Ramos (cell line): ENCODE results near the gene EML6.

Experiments
- in situ Hi-C: fragments of 300-500 bp; cut with MboI; formaldehyde crosslinking; loops from one replicate; pipeline ENCODE4 v1.14.3; 2022; ENCODE audit warnings: low sequenced_read_pairs; ENCODE audit not compliant: unreplicated experiment

EML6 gene

GRCh38 chr2:54954158-54954557, 230.7 kb downstream of the EML6 start:
- in situ Hi-C loops: no loop called here

DNA sequence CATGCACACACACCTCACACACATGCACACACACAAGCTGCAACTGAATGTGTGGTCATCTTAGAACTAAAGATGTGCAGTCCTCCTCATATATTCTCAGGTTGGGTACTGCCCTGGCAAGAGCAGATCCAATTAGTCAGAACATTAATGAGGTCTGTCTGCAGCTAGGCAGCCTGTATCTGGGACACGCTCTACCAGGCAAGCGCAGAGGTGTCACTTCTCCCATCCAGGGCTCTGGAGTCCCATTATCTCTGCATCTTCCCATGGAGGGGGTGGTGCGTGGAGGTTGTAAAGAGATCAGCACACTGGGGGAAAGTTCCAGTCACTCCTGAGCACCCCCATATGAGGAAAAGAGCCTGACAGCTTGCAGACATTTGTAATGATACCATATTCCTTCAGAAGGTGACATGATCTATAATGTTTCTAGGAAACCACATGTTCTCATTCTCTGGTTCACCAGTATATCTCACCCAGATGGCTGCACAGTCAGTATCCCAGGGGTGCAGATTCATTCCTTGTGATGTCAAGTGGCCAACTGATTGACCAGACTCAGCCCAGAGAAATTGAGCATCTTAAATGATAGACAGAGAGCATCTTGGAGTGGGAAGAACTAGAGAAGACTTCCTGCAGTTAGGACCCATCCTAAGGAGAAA, 231.4 kb downstream of the EML6 start:
- in situ Hi-C loops: no loop called here

DNA sequence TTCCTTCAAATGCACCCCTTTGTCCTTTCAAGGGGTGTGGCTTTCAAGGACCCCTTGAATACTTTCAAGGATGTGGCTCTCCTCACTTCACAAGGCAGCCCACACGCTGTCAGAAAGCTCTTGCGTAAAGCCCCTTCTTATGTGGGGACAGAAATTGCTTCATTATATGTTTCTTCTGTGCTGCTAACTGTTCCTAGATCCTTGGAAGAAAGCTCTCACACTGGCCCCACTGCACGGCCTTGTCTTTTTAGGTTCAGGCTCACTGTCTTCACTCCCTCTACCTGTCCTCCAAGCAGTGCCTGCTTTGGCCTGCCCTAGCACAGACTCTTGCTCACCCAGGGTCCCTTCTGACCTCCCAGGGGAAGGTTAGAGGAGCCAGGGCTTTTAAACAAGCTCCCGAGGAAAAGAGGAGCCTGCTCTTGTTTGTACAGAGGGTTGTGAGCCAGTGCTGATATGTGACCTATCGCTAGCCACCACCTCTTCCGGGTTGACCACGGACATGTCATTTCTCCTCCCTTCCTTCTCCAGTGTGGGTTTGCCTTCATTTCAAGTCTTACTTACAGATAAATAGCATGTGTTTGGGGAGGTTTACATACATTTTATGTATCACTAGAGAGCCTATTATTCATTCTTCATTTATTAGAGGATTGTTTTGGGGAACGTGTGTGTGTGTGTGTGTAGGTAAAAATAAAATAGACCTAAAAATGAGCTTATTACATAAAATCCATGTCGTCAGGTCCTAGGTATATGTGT, 232.1 kb downstream of the EML6 start:
- in situ Hi-C loops: no loop called here

DNA sequence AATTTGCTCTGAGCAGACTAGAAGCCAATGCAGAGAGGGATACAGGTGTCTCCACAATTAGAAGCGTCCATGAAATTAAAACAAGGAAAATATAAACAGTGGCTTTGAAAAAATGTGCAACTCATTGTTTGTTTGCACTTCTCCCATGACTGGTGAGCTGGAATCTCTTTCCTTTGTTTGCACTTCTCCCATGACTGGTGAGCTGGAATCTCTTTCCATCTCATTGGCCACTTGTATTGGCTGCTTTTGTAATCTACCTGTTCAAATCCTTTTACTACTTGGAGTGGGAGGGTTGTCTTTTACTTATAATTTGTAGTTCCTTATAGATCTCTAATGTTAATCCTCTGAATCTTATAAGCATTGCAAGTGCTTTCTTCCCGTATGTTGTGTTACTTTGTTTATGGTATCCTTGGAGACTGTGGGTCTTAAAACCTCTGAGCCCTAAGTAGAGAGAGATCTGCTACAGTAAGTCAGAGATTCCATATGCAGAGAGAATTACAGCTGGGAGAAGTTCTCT, 232.7 kb downstream of the EML6 start:
- in situ Hi-C loops: no loop called here

- in situ Hi-C loops: no loop called here
Observed at GRCh38 chr2:54957321-54957999, 234.0 kb downstream of the EML6 start.

DNA sequence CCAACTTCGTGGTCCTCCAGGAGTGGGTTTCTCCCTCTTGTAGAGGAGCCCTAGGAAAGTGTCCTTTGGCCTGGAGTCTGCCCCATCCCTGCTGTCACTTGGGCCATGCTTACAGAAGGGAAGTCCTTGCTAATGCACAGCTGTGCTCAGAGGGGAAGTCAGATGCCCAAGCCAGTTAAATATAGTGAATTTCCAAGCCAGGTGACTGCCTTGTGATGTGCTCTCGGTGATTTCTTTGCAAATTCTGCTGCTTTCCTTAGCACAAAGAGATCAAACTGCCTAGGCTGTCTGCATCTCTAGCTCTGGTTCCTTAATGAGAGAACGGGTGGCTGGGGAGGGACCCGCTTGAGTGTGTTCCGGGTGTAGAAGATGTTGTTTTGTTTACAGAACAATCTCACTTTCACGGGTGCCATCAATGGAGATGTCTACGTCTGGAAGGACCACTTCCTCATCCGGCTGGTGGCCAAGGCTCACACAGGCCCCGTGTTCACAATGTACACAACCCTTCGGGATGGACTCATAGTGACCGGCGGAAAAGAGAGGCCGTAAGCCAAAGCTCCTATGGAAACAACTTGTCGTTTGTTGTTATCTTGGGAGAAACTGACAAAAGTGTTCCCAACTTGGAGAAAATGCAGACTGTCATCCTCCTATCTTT, 235.4 kb downstream of the EML6 start:
- in situ Hi-C loops: no loop called here

DNA sequence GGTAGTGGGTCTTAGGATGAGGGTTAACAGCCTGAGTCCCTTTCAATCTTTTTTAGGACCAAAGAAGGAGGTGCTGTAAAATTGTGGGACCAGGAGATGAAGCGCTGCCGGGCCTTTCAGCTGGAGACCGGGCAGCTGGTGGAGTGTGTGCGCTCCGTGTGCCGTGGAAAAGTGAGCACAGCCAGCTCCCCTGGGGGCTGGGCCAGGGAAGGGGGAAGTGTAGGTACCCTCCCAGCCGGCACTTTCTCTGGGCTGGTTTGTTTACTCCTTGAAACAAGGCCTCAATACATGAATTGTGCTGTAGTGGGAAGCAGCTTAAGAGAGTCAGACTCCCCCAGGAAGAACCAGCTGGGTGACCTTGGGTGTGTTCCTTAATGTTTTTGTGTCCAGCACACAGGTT, 236.7 kb downstream of the EML6 start:
- in situ Hi-C loops: no loop called here

- in situ Hi-C loops: no loop called here
Observed at GRCh38 chr2:54962511-54962910, 239.0 kb downstream of the EML6 start.

DNA sequence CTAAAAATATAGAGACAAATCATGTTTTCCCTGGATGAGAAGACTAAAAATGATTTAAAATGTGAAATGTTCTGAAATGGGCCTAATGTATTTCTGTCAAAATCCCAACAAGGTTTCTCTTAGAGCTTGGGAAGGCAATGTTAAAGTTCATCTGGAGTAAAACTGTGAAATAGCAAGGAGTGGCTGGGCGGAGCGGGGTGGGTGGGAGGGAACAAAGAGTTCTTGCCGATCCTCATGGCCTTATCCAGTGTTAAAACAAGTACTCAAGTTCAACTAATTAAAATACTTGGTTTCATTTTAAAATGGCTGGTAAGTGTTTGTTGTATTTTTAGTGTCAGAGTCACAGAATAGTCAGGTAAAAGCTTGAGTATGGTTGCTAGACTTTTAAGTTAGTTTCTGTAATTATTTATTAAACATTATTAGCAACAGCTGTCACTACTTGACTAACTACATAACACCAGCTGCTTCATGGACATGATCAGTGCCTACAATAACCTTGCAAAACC, 239.5 kb downstream of the EML6 start:
- in situ Hi-C loops: no loop called here

DNA sequence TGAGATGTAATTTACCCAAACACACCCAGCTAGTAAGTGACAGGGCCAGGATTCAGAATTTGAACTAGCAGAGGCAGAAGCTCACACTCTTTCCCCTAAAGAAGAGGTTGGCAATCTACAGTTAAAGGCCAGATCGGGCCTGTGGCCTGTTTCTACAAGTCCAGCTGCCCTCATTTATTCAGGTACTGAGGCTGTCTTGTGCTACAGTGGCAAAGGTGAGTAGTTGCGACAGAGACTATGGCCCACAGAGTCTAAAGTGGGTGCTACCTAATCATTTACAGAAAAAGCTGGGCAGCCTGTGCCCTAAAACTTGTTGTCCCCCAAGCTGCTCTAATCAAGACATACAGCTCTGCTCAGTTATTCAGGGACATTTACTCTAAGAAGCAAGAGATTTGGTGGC, 240.0 kb downstream of the EML6 start:
- in situ Hi-C loops: no loop called here

DNA sequence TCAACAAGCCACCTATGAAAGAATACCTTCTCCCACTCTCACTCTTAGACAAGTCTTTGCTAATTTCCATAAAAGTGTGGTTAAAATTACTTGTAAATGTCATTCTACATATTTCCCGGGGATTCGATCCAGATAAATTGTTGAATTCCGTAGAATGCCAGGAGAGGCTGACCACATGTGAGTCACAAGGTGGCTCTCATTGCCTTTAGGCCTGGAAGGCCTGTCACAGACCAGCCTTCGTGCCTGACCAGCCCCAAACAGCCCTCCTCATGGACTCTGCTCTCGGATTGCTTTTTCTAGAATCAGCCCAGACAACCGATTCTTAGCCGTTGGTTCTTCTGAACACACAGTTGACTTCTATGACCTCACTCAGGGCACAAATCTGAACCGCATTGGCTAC, 240.8 kb downstream of the EML6 start:
- in situ Hi-C loops: no loop called here

- in situ Hi-C loops: no loop called here
Observed at GRCh38 chr2:54964816-54965215, 241.4 kb downstream of the EML6 start.

DNA sequence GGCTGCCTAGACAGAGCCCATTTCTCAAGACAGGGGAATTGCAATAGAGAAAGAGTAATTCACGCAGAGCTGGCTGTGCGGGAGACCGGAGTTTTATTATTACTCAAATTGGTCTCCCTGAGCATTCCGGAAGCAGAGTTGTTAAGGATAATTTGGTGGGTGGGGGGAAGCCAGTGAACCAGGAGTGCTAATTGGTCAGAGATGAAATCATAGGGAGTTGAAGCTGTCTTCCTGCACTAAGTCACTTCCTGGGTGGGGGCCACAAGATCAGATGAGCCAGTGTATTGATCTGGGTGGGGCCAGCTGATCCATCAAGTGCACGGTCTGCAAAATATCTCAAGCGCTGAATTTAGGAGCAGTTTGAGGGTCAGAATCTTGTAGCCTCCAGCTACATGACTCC, 242.0 kb downstream of the EML6 start:
- in situ Hi-C loops: no loop called here

DNA sequence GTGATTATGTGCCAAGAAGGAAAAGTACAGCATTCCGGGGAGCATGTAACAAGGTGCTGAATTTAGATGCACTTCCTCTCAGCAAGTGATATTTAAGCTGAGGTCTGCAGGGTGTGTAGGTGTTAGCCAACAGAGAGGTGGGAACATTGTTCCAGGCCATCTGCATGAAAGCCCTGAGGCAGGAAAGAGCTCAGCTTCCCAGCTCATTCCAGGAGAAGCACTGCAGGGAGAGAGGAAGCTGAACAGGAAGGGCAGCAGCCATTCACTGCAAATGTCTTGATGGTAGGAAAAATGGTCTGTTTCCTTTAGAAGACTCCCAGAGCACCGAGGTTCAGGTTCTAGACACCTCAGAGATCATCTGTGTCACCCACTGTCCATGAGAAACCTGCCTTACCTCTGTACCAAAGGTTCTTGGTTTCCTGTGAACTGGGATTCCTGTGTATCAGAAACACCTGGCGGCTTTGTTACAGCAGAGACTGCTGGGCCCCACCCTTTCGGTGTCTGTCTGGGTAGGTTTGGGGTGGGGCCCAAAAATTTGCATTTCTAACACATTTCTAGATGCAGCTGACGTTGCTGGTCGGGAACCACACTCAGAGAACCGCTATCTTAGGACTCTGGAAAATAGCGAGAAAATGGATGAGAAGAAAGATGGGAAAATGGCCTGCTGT, 242.8 kb downstream of the EML6 start:
- in situ Hi-C loops: no loop called here

GRCh38 chr2:54966837-54967236, 243.4 kb downstream of the EML6 start:
- in situ Hi-C loops: no loop called here

- in situ Hi-C loops: no loop called here
Observed at GRCh38 chr2:54967269-54967668, 243.8 kb downstream of the EML6 start.

DNA sequence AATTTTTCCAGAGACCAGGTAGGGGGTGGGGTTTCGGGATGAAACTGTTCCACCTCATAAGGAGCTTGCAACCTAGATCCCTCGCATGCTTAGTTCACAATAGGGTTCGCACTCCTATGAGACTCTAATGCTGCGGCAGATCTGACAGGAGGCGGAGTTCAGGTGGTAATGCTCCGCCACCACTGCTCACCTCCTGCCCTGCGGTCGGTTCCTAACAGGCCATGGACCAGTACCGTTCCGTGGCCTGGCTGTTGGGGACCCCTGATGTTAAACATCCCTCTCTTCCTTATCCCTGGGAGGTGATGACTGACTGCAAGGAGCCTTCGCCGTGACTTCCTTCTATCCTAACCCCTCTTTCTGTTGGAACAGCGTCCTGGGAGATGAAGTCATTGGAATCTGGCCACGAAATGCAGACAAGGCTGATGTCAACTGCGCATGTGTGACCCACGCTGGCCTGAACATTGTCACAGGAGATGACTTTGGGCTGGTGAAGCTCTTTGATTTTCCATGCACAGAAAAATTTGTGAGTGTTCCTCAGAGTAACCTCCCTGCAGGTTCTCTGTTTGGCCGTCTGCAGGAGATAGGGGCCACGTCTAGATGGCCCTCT, 244.4 kb downstream of the EML6 start:
- in situ Hi-C loops: no loop called here

DNA sequence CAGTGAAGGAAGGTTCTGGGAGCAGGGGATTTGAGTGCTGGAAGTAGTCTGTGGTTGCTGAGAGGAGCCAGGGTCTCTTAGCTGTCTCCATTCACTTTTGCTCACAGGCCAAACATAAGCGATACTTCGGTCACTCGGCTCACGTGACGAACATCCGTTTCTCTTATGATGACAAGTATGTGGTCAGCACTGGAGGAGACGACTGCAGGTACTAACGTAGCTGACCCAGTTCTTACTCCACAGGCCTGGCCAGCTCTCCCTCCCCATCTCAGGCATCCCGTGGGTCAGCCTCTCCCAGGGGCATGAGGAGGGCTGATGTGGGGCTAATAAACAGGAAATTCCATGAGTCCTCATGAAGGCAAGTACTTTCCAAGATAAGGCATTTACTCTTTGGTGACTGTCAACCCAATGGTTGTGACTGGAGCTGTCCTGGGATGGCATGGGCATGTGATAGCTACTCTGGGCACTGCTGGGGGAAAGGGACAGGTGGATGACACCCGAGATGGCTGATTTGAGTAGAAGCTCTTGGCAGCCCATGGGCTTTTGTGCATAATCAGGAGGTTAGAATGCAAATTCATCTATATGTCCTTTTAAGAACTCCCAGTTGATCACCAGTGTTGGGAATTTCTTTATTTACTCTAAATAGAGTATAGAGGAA, 245.2 kb downstream of the EML6 start:
- in situ Hi-C loops: no loop called here

DNA sequence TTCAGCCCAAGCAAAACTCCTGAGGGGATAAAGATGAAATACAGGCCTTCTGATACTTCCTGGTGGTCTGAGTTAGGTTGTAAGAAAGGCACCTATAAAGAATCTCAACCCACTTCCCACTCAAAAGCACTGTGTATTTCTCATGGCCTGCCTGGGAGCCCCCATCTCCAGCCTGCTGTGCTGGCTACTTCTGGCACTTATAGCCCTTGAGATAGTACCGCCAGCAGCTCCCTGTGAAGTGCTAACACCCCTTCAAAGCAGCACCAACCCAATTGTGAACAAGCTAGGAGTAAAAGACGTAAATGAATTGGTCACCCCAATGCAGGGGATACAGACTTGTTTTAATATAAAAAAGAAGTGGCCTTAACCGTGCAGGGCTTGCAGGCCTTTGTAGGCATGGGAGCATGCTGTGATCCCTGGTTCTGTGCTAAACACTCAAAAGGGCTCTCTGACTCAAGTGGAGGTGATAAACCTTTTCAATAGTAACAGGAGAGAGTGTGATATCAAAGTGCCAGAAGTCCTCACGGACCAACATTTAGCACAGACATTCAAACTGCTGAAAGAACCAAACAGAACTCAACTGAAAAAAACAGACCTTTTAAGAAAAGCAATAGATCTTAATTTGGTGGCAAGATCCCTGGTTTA, 246.0 kb downstream of the EML6 start:
- in situ Hi-C loops: no loop called here
